IgD-negative memory B cell (primary cell): ENCODE data around the gene BTBD10. TPM values are rescaled to one million over a fixed set of nuclear protein-coding genes. Genes with fewer than 3 reads are reported as not detected.
"Not testable (repeated sequence)": the region's sequence is repeated elsewhere in the genome, so short reads cannot be mapped to it uniquely, and the experiment has no call there.

ENCODE experiments used
- H3K27ac Mint-ChIP-seq, 3 donors: one replicate each; pipeline ENCODE4 v1.8.0; 2020 to 2022; ENCODE audit warnings: mild to moderate bottlenecking in 3 of 3, mixed read lengths in 3 of 3, moderate library complexity in 1 of 3
- H3K27me3 Mint-ChIP-seq: one replicate; pipeline ENCODE4 v1.8.0; 2021; ENCODE audit warnings: mixed read lengths
- H3K36me3 Mint-ChIP-seq: one replicate; pipeline ENCODE4 v1.8.0; 2020; ENCODE audit warnings: mild to moderate bottlenecking, mixed read lengths
- H3K4me1 Mint-ChIP-seq, 3 donors: one replicate each; pipeline ENCODE4 v1.8.0; 2020 to 2022; ENCODE audit warnings: mixed read lengths in 3 of 3, mild to moderate bottlenecking in 1 of 3
- H3K4me3 Mint-ChIP-seq, 4 donors: one replicate each; pipeline ENCODE4 v1.8.0; 2020 to 2022; ENCODE audit warnings: mild to moderate bottlenecking in 4 of 4, mixed read lengths in 4 of 4, moderate library complexity in 3 of 4
- H3K9me3 Mint-ChIP-seq, 3 donors: one replicate each; pipeline ENCODE4 v1.8.0; 2020 to 2021; ENCODE audit warnings: mixed read lengths in 3 of 3, mild to moderate bottlenecking in 1 of 3
- polyA plus RNA-seq: library from polyadenylated mRNA; unstranded; fragments of 300-500 nt; fragmentation: Illumina TruSeq; gene quantifications from one replicate; pipeline ENCODE4 v1.2.3, GENCODE V29; 2021

BTBD10 gene
- polyA plus RNA-seq, 1 donor from 2014 or later: 12.5 TPM

GRCh38 chr11:13462311-13462900 is 616 bp downstream of the BTBD10 start:
- H3K9me3 Mint-ChIP-seq: no peaks in the 10 kb centered on the region
- no peaks in the 10 kb centered on the region for H3K27me3 Mint-ChIP-seq
- H3K27ac Mint-ChIP-seq: peak overlapping the region; percentile 81 to 99 (median 97)
- H3K36me3 Mint-ChIP-seq: peaks cover 4% of the 10 kb centered on the region
- H3K4me3 Mint-ChIP-seq: peak overlapping the region; percentile 95 to 100 (median 100)
- peaks cover 25 to 41% (median 34%) of the 10 kb centered on the region in 3 donors for H3K4me1 Mint-ChIP-seq

DNA sequence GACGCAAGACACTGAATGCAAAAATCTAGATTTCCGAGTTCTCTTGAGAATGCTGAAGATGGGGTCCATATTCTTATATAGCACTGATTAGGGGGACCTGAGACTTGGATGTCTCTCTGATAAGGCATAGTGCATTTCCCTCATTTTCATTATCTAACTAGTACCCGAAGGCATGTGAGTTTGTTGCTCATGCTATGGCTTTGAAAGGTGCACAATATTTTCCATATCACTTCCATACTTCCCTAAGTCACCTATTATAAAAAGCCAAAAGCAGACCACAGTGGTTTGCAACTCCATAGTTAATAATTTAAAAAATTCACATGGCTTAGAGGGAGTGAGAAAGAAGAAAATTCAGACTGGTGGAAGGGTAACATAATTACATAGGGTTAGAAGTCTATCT is 1.7 kb downstream of the BTBD10 start:
- Mint-ChIP-seq H3K27ac (no peak overlapping the region), H3K36me3 (peaks cover 4% of the 10 kb centered on the region), H3K27me3 (no peaks in the 10 kb centered on the region), H3K4me1 (peaks cover 25 to 41% (median 36%) of the 10 kb centered on the region in 3 donors), H3K9me3 (no peaks in the 10 kb centered on the region), H3K4me3 (peak overlapping the region in 3 of 4 donors; percentile 95 to 100 (median 100))

DNA sequence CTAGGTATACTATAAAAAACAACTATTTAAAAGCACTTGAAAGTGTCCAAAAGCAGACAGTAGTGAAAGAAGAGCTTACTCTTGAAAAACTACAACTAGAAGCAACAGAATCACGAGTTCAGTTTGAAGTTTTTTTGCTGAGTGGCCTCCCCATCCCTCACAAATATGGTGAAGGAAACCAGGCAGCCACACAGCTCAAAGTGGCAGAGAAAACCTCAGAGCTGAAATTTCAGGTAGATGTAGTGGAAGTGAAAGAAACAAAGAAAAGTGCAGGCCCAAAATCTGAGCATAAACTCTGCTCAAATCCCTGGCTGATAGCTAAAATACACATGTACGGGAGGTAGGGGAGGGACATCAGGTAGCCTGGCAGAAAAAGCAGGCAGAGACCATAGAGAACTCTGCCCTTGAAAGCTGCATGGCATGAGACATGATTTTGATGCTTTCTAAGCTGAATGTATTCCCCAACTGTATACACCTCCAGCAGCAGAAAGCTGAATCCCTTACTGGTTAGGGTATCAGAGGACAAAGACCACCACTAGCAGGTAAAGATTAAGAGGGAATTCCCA is 12.1 kb downstream of the BTBD10 start:
- no peak overlapping the region for H3K27ac Mint-ChIP-seq
- H3K9me3 Mint-ChIP-seq: peaks cover 0 to 10% (median 5%) of the 10 kb centered on the region in 3 donors
- peaks cover 24 to 31% (median 26%) of the 10 kb centered on the region in 3 donors for H3K4me1 Mint-ChIP-seq
- peak overlapping the region in 1 of 4 donors; percentile 40 for H3K4me3 Mint-ChIP-seq
- H3K36me3 Mint-ChIP-seq: peaks cover 23% of the 10 kb centered on the region
- no peaks in the 10 kb centered on the region for H3K27me3 Mint-ChIP-seq

- Mint-ChIP-seq H3K4me1 (peaks cover 22 to 28% (median 22%) of the 10 kb centered on the region in 3 donors), H3K4me3 (no peak overlapping the region), H3K27me3 (no peaks in the 10 kb centered on the region), H3K36me3 (peaks cover 21% of the 10 kb centered on the region), H3K9me3 (peaks cover 0 to 10% (median 5%) of the 10 kb centered on the region in 3 donors), H3K27ac (no peak overlapping the region)
Measured at GRCh38 chr11:13449522-13449921, 13.5 kb downstream of the BTBD10 start.

- H3K4me3 Mint-ChIP-seq: peak overlapping the region in 1 of 4 donors; percentile 30
- no peak overlapping the region for H3K27ac Mint-ChIP-seq
- H3K9me3 Mint-ChIP-seq: peaks cover 0 to 10% (median 5%) of the 10 kb centered on the region in 3 donors
- H3K27me3 Mint-ChIP-seq: no peaks in the 10 kb centered on the region
- peaks cover 22 to 28% (median 22%) of the 10 kb centered on the region in 3 donors for H3K4me1 Mint-ChIP-seq
- H3K36me3 Mint-ChIP-seq: peaks cover 21% of the 10 kb centered on the region
Measured at GRCh38 chr11:13448876-13449275, 14.1 kb downstream of the BTBD10 start.

- H3K27ac Mint-ChIP-seq: no peak overlapping the region
- H3K9me3 Mint-ChIP-seq: peaks cover 0 to 3% (median 3%) of the 10 kb centered on the region in 3 donors
- H3K36me3 Mint-ChIP-seq: peaks cover 14% of the 10 kb centered on the region
- no peak overlapping the region for H3K4me3 Mint-ChIP-seq
- no peaks in the 10 kb centered on the region for H3K27me3 Mint-ChIP-seq
- peaks cover 15 to 25% (median 17%) of the 10 kb centered on the region in 3 donors for H3K4me1 Mint-ChIP-seq
Measured at GRCh38 chr11:13446444-13446843, 16.6 kb downstream of the BTBD10 start.

DNA sequence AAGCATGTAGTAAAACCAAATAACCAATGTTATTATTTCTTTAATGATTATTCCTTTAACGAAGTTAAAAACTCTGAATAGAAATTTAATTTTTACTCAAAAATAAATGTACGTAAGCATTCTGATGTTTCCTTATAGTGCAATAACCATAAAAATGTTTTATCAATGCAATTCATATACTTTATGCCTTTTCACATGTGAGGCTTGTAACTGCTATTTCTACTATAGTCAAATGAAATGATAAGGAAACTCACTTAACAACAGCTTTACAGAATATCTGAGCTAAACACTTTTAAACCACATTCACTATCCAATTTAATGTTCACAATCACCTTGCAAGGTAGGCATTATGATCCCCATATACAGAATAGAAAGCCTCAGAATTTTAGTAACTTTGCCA is 17.4 kb downstream of the BTBD10 start:
- H3K36me3 Mint-ChIP-seq: peaks cover 14% of the 10 kb centered on the region
- no peak overlapping the region for H3K27ac Mint-ChIP-seq
- no peak overlapping the region for H3K4me3 Mint-ChIP-seq
- H3K27me3 Mint-ChIP-seq: no peaks in the 10 kb centered on the region
- peaks cover 9 to 20% (median 14%) of the 10 kb centered on the region in 3 donors for H3K4me1 Mint-ChIP-seq
- no peaks in the 10 kb centered on the region for H3K9me3 Mint-ChIP-seq

DNA sequence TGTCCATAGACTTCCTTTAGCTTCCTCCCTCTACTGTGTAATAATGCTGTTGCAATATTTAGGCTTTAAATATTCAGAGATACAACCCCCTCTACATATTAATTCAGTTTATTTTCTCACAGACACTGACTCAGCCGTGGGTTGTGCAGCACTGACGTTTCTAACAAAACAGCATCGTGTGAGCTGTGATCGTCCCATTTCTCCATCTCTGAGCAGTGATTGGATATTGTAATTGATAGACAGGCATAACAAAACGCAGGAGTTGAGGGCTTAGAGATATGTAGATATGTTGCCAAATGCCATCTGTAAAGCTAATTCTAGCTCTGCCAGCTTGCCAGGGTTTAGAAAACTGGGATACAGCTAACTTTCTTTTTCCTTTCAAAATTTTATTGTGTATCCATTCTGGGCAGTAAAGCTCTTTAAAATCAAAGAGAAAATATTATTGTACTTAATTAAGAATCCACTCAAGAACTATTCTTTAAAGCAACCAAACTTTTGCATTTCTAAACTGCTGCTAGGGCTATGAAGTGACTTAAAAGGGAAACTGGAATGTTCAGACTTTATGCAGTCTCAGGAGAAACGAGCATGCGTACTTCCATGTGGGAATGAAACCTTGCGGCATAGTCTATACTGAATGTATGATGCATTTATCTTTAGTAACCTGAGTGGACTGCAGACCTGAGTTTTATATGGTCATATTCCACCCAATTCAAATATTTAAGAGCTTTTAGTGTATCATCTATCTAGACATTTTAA is 22.7 kb downstream of the BTBD10 start:
- H3K27me3 Mint-ChIP-seq: no peaks in the 10 kb centered on the region
- peaks cover 13 to 22% (median 15%) of the 10 kb centered on the region in 3 donors for H3K4me1 Mint-ChIP-seq
- H3K27ac Mint-ChIP-seq: no peak overlapping the region
- H3K9me3 Mint-ChIP-seq: no peaks in the 10 kb centered on the region
- H3K36me3 Mint-ChIP-seq: peaks cover 2% of the 10 kb centered on the region
- no peak overlapping the region for H3K4me3 Mint-ChIP-seq

GRCh38 chr11:13438291-13438690 is 24.7 kb downstream of the BTBD10 start:
- peaks cover 5% of the 10 kb centered on the region for H3K36me3 Mint-ChIP-seq
- no peak overlapping the region for H3K4me3 Mint-ChIP-seq
- no peaks in the 10 kb centered on the region for H3K27me3 Mint-ChIP-seq
- H3K4me1 Mint-ChIP-seq: peaks cover 16 to 27% (median 21%) of the 10 kb centered on the region in 3 donors
- no peak overlapping the region for H3K27ac Mint-ChIP-seq
- no peaks in the 10 kb centered on the region for H3K9me3 Mint-ChIP-seq

- H3K4me3 Mint-ChIP-seq, H3K36me3 Mint-ChIP-seq, H3K27me3 Mint-ChIP-seq, H3K9me3 Mint-ChIP-seq, H3K27ac Mint-ChIP-seq: not testable (repeated sequence)
- peaks cover 16 to 31% (median 30%) of the 10 kb centered on the region in 3 donors for H3K4me1 Mint-ChIP-seq
Measured at GRCh38 chr11:13436836-13437235, 26.2 kb downstream of the BTBD10 start.

- peaks cover 16 to 32% (median 32%) of the 10 kb centered on the region in 3 donors for H3K4me1 Mint-ChIP-seq
Measured at GRCh38 chr11:13434247-13435205, 28.5 kb downstream of the BTBD10 start.

DNA sequence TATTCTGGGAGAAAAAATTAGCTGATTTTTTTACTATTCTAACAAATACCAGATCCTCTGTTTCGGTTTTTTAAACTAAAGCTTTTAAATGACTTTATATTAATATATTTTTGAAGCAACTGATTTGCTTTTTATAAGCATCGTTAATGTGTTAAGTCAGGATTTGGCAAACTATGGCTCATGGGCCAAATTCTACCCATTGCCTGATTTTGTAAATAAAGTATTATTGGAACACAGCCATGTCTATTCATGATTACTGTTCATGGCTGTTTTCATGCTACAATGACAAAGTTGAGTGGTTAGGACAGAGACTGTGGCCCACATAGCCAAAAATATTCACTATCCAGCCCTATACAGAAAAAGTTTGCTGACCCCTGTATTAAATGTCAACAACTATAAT is 29.6 kb downstream of the BTBD10 start:
- Mint-ChIP-seq H3K4me3 (no peak overlapping the region), H3K27ac (no peak overlapping the region), H3K9me3 (peaks cover 0 to 10% (median 6%) of the 10 kb centered on the region in 3 donors), H3K36me3 (peaks cover 6% of the 10 kb centered on the region), H3K4me1 (peaks cover 16 to 32% (median 32%) of the 10 kb centered on the region in 3 donors), H3K27me3 (no peaks in the 10 kb centered on the region)

More at GRCh38 chr11:13434247-13435205, 28.5 kb downstream of the BTBD10 start:
- peaks cover 6% of the 10 kb centered on the region for H3K36me3 Mint-ChIP-seq
- peaks cover 0 to 6% (median 5%) of the 10 kb centered on the region in 3 donors for H3K9me3 Mint-ChIP-seq
- no peak overlapping the region for H3K27ac Mint-ChIP-seq
- no peaks in the 10 kb centered on the region for H3K27me3 Mint-ChIP-seq
- H3K4me3 Mint-ChIP-seq: no peak overlapping the region

GRCh38 chr11:13429836-13430235 is 33.2 kb downstream of the BTBD10 start:
- peak overlapping the region in 1 of 4 donors; percentile 76 for H3K4me3 Mint-ChIP-seq
- H3K36me3 Mint-ChIP-seq: peaks cover 13% of the 10 kb centered on the region
- H3K27me3 Mint-ChIP-seq: no peaks in the 10 kb centered on the region
- H3K27ac Mint-ChIP-seq: no peak overlapping the region
- H3K4me1 Mint-ChIP-seq: peaks cover 16 to 32% (median 22%) of the 10 kb centered on the region in 3 donors
- H3K9me3 Mint-ChIP-seq: peaks cover 2 to 19% (median 12%) of the 10 kb centered on the region in 3 donors

DNA sequence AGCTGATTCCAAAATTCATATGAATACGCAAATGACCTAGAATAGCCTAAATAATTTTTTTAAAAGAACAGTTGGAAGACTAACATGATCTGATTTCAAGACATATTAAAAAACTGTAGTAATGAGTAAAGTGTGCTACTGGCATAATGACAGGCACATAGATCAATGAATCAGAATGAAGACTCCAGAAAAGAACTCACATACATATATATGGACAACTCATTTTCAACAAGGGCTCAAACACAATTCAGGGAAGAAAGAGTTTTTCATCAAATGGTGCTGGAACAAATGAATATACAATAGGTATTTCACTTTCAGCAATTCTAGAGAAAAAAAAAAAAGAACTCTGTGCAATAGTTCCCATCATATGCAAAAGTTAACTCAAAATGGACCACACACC is 33.7 kb downstream of the BTBD10 start:
- Mint-ChIP-seq H3K27me3 (no peaks in the 10 kb centered on the region), H3K4me1 (peaks cover 18 to 32% (median 26%) of the 10 kb centered on the region in 3 donors), H3K9me3 (peaks cover 2 to 19% (median 12%) of the 10 kb centered on the region in 3 donors), H3K4me3 (peak overlapping the region in 2 of 4 donors; percentile 18 to 76), H3K36me3 (peaks cover 11% of the 10 kb centered on the region), H3K27ac (no peak overlapping the region)
